ENCODE results near the gene DISP3.

Gene DISP3

GRCh38 chr1:11525151-11525505 is 46.2 kb downstream of the DISP3 start:
- no peak for DNase-seq (ENCODE audit: low read depth)
- no peak overlapping the region for H3K4me3 ChIP-seq (ENCODE audit: low read depth, low read length)
- TF ChIP-seq, protein P1, sequence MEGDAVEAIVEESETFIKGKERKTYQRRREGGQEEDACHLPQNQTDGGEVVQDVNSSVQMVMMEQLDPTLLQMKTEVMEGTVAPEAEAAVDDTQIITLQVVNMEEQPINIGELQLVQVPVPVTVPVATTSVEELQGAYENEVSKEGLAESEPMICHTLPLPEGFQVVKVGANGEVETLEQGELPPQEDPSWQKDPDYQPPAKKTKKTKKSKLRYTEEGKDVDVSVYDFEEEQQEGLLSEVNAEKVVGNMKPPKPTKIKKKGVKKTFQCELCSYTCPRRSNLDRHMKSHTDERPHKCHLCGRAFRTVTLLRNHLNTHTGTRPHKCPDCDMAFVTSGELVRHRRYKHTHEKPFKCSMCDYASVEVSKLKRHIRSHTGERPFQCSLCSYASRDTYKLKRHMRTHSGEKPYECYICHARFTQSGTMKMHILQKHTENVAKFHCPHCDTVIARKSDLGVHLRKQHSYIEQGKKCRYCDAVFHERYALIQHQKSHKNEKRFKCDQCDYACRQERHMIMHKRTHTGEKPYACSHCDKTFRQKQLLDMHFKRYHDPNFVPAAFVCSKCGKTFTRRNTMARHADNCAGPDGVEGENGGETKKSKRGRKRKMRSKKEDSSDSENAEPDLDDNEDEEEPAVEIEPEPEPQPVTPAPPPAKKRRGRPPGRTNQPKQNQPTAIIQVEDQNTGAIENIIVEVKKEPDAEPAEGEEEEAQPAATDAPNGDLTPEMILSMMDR (IDR thresholded peaks at IDR 0.05; ENCODE audit: low read depth, low read length): no peak
- TF ChIP-seq MAX (IDR thresholded peaks at IDR 0.05; ENCODE audit: low read depth, low read length): no peak
- TF ChIP-seq POLR2A (IDR thresholded peaks at IDR 0.05; ENCODE audit: extremely low read depth, insufficient read length): no peak

- TF ChIP-seq MAX (IDR thresholded peaks at IDR 0.05; ENCODE audit: low read depth, low read length): no peak
- DNase-seq (ENCODE audit: low read depth): no peak
- no peak overlapping the region for H3K4me3 ChIP-seq (ENCODE audit: low read depth, low read length)
Observed at GRCh38 chr1:11525516-11525915, 46.6 kb downstream of the DISP3 start.

DNA sequence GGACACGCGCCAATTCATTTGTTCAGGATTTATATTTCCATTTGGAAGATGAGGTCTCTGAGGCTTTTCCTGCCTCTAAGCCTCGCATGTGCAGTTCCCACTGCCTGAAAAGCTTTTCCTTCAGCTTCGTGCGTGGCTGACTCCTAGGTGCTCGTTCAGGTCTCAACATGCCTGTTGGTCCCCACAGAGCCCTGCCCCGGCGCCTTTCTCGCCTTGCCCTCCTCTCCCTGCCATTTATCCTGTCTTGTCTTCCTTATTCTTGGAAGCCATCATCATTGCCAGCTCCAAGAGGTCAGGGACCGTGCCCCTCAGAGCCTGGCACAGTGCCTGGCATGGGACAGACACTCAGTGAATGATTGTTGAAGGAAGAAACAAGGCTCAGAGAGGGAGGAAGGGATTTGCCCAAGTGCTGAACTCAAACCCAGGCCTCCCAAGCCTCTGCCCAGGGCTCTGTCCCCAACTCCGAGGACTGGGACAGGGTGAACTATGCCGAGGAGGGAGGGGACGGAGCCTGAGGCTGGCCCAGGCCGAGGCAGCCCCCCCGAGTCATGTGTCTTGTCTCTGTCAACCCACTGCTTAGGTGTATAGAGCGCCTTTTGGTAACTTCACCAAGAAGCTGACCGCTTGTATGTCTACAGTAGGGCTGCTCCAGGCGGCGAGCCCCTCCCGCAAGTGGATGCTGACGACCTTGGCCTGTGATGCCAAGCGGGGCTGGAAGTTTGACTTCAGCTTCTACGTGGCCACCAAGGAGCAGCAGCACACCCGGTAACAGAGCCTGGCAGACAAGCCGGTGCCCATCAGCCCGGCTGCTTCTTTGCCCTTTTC is 47.3 kb downstream of the DISP3 start:
- H3K4me3 ChIP-seq (ENCODE audit: low read depth, low read length): no peak overlapping the region
- no peak for DNase-seq (ENCODE audit: low read depth)
- no peak for TF ChIP-seq MAX (IDR thresholded peaks at IDR 0.05; ENCODE audit: low read depth, low read length)
- TF ChIP-seq POLR2A (IDR thresholded peaks at IDR 0.05; ENCODE audit: extremely low read depth, insufficient read length): no peak
- TF ChIP-seq MYC (IDR thresholded peaks at IDR 0.05; ENCODE audit: low read depth, low read length): no peak
- TF ChIP-seq, protein P1 (IDR thresholded peaks at IDR 0.05; ENCODE audit: low read depth, low read length): no peak

GRCh38 chr1:11527541-11528452 is 48.8 kb downstream of the DISP3 start:
- no peak for DNase-seq (ENCODE audit: low read depth)
- H3K4me3 ChIP-seq (ENCODE audit: low read depth, low read length): no peak overlapping the region
- no peak for TF ChIP-seq MAX (IDR thresholded peaks at IDR 0.05; ENCODE audit: low read depth, low read length)
- no peak for TF ChIP-seq POLR2A (IDR thresholded peaks at IDR 0.05; ENCODE audit: extremely low read depth, insufficient read length)
- no peak for TF ChIP-seq MYC (IDR thresholded peaks at IDR 0.05; ENCODE audit: low read depth, low read length)

GRCh38 chr1:11528611-11529261 is 49.8 kb downstream of the DISP3 start:
- H3K4me3 ChIP-seq (ENCODE audit: low read depth, low read length): no peak overlapping the region
- DNase-seq (ENCODE audit: low read depth): no peak
- TF ChIP-seq, protein P1 (IDR thresholded peaks at IDR 0.05; ENCODE audit: low read depth, low read length): no peak
- no peak for TF ChIP-seq POLR2A (IDR thresholded peaks at IDR 0.05; ENCODE audit: extremely low read depth, insufficient read length)
- TF ChIP-seq MYC (IDR thresholded peaks at IDR 0.05; ENCODE audit: low read depth, low read length): no peak
- TF ChIP-seq MAX (IDR thresholded peaks at IDR 0.05; ENCODE audit: low read depth, low read length): no peak

DNA sequence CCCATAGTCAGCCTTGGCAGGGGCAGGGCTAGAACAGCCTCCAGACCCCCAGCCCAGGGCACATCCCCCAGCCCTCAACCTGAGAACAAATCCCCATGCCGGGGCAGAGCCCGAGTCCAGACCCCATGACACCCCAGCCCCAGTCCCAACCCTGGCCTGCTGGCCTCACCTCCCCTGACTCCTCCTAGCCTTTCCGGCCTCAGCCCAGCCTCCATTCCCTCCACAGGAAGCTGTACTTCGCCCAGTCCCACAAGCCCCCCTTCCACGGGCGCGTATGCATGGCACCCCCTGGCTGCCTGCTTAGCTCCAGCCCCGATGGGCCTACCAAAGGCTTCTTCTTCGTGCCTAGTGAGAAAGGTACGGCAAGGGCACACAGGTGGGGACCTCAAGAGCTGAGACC is 50.4 kb downstream of the DISP3 start:
- H3K4me3 ChIP-seq (ENCODE audit: low read depth, low read length): no peak overlapping the region
- DNase-seq (ENCODE audit: low read depth): no peak
- TF ChIP-seq MAX (IDR thresholded peaks at IDR 0.05; ENCODE audit: low read depth, low read length) (no peak), MYC (IDR thresholded peaks at IDR 0.05; ENCODE audit: low read depth, low read length) (no peak), POLR2A (IDR thresholded peaks at IDR 0.05; ENCODE audit: extremely low read depth, insufficient read length) (no peak)
- TF ChIP-seq, protein P1 (IDR thresholded peaks at IDR 0.05; ENCODE audit: low read depth, low read length): no peak

Data from NB4 (cell line).